Effector CD8-positive, alpha-beta T cell (primary cell): ENCODE data around the gene ZBTB6.

ENCODE experiments used
- DNase-seq: peaks from one replicate; lab custom pipeline; 2025; lab: John Stamatoyannopoulos, UW
- total RNA-seq, 4 experiments: gene quantifications; one replicate each; lab custom pipeline; 2026; lab: John Stamatoyannopoulos, UW

The ZBTB6 gene, protein sequence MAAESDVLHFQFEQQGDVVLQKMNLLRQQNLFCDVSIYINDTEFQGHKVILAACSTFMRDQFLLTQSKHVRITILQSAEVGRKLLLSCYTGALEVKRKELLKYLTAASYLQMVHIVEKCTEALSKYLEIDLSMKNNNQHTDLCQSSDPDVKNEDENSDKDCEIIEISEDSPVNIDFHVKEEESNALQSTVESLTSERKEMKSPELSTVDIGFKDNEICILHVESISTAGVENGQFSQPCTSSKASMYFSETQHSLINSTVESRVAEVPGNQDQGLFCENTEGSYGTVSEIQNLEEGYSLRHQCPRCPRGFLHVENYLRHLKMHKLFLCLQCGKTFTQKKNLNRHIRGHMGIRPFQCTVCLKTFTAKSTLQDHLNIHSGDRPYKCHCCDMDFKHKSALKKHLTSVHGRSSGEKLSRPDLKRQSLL
- 27.6 to 39.1 (median 37.2) reads per million in 4 experiments for total RNA-seq

- peak; percentile 49 for DNase-seq
Observed at GRCh38 chr9:122912964-122913673, at the start of gene ZBTB6. Gene ZBTB6, minus strand, starts transcription at chr9:122913323. Its CDS starts 1,251 bp downstream, at chr9:122912072.

DNA sequence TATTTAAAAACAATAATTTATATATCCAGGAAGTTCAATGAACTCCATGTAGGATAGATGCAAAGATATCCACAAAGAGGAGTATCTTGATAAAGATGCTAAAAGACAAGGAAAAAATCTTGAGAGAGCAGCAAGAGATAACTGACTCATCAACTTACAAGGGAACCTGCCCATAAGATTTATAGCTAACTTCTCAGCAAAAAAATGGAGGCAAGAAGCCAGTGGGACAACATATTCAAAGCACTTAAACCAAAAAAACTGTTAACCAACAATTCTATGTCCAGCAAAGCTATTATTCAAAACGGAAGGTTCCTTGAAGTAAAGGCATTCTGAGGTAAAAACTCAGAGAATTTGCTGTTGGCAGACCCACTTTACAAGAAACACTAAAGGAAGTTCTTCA is 48.0 kb upstream of the ZBTB6 start:
- no peak for DNase-seq

DNA sequence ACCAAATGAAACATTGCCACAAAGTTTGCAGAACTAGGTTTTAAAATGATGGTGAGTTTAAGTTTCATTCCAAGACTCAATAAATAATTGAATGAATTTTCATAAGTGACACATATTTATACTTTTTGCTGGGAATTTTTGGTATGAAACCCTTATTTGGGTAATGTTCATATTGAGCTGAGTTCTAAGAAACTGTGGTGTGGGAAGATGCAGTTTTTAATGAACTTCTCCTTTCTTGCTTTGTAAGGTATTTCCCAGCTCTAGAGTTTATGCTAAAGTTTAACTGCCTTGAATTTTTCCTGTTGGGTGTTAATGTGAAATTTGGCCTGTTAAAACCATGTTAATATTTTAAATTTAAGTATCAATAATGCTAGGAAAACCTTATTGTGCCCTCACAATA is 42.8 kb upstream of the ZBTB6 start:
- DNase-seq: no peak

- DNase-seq: no peak
Observed at GRCh38 chr9:122954253-122954691, 41.1 kb upstream of the ZBTB6 start.

GRCh38 chr9:122951056-122951455 is 37.9 kb upstream of the ZBTB6 start:
- no peak for DNase-seq

- DNase-seq: no peak
Observed at GRCh38 chr9:122950263-122950662, 37.1 kb upstream of the ZBTB6 start.

GRCh38 chr9:122949696-122950095 is 36.6 kb upstream of the ZBTB6 start:
- no peak for DNase-seq

GRCh38 chr9:122948313-122948712 is 35.2 kb upstream of the ZBTB6 start:
- DNase-seq: no peak

GRCh38 chr9:122946461-122947005 is 33.4 kb upstream of the ZBTB6 start:
- no peak for DNase-seq

DNA sequence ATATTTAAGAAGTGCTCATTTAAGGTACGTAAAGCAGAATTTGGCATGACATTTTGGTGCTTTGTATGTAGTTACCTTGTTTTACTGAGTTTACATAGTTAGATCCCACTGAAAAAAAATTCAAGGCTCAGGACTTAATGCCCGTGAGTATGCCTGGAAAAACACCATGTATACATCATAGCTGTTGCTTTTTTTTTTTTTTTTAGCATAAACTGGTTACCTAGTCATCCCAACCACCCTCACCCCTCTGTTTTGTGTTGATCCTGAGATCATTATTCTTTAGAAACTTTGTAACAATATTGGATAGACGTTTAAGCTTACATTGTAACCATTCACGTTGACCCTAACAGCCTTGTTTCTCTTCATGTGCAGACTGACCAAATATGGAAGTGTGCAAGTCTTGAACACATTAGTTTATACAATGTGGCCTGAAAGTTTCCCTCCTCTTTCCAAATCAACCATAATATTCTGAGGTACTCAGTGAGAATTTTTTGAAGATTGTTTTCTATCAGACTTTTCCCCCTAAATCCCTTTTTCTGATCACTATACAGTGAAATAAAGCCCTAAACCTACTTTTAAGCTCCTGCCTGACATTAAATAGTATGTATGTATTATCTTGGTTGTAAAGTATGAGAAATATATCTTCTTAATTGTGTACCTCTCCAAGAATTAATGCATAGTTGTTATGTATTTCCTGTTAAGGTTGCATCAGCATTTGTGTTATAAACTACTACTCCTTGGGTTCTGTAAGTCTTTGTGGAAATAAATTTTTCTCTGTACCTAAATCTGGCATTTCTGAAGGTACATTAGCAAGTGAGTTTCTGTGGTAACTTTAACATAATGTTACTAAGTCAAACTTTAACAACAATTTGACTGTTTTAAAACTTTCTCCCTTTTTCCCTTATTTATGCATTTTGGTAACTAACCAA is 32.1 kb upstream of the ZBTB6 start:
- DNase-seq: no peak

DNA sequence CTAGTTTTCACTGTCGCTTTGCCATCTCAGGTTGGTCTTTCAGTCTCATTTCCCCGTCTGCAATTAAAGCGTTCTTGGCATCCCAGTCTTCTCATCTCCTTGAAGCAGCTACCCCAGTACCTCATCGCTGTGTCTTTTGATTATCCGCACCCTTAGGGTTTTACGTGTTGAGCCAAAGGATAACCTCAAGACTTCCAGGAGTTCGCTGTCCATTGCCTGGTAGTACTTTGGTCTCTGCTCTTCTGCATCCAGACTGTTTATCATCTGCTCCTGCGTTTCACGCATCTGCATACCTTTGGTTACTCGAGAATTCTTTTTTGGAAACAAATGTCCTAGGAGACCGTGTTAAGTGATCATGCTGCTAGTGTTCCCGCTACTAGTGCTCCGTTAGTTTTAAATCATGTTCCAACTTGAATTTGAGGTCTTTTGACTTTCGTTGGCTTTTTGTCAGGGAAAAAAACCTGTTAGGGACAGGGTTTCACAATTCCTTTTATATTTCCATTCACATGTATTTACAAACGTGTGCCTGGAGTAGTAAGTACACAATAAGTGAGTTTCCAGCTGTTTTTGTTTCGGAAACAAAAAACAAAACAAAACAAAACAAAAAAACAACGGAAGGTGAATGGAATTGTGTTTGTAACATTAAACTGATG is 28.6 kb upstream of the ZBTB6 start:
- DNase-seq: no peak

- peak; percentile 97 for DNase-seq
Observed at GRCh38 chr9:122940749-122941581, 27.8 kb upstream of the ZBTB6 start, which contains the start of gene RABGAP1. Gene RABGAP1, plus strand, starts transcription at chr9:122941020. Its CDS starts 16,040 bp downstream, at chr9:122957060.

DNA sequence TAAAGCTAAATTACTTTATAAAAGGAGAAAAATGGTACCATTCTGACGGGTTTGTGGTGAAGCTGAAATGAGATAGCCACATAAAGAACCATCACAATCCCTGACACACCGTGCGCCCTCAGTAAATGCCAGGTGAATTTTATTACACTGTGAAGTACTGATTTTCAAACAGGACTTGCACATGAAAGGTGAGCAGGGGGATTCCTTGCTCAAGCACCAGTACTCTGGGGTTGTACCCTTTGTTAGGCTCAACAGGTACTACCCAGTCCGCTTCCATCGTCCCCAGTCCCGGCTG is 27.3 kb upstream of the ZBTB6 start:
- DNase-seq: no peak

DNA sequence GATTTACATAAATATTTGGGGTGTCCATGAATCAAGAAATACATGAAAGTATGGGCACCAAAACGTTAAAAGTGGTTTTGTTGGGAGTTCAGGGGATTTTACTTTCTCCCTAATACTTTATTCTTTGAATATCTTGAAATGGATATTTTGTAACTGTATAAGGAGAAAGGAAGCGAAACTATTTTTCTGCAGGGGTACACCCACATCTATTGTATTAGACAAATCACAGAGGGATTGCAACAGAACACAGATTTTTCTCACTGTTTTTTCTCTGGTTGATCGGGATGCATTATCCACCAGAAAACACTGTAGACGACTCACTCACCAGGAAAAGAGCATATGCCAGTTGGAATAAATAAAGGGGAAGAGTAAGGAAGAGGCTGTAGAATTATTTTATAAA is 26.5 kb upstream of the ZBTB6 start:
- DNase-seq: no peak

- DNase-seq: no peak
Observed at GRCh38 chr9:122936883-122937282, 23.8 kb upstream of the ZBTB6 start.

DNA sequence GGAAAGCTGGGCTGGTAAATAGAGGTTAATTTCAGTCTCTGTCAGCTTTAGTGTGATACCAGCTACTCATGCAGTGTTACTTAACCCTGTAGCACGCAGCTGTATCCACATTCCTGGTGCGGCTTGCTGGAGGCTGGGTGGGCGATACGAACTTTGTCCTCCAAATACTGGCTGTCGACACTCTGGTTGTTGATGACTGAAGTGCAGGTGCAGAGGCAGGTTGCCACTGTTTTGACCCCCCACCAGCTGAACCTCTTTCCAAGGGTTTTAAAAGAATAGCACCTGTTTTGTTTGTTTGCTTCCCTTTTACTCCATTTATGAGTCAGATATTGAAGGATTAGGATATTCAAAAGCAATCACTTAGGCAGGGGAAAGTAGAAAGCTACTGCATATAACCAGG is 23.3 kb upstream of the ZBTB6 start:
- DNase-seq: no peak

- DNase-seq: peak; percentile 83
Observed at GRCh38 chr9:122931226-122932121, 18.4 kb upstream of the ZBTB6 start, which contains the start of gene ZBTB26. Gene ZBTB26, minus strand, starts transcription at chr9:122931512. Its CDS starts 11,578 bp downstream, at chr9:122919934.

DNA sequence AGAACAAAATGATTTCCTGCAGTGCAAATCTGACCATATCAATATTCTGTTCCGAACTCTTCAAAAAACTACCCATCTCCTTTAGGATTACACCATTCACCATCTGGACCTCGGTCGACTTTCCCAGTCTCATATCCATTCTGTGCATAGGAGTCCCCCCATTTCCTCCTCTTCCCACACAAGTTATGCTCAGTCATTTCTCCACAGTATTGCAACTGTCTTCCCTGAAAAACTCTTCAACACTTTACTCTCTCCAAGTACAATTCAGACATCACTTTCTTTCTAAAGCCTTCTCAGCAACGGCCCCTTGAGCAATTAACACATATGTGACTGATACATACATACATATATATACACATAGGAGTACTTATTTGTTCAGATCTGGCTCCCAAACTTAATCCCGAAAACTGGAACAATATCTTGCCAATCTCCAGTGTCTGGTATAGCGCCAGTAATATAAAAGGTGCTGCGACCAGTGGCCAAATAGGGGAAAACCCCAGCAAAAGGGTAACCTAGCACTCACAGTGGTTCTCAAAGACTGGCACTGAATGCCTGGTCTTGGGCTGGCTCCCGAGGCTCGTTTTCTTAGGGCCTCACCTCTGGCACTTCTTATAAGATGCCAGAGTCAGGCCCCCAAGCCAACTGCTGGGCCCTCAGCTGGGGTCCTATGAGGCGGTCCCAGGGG is 17.6 kb upstream of the ZBTB6 start:
- no peak for DNase-seq
